Stimulated activated effector memory CD8-positive, alpha-beta T cell treated with anti-CD3 and anti-CD28 coated beads, Interleukin-12 subunit alpha, Interleukin-12 subunit beta, amount 100 ng/mL, for 72 hours (primary cell): Measurements from ENCODE around the gene GNB5.

Experiments used
- ATAC-seq: fragments of 150-1000 bp; cut with Tn5 transposase; 2 replicates; pipeline ENCODE4 v1.10.0; 2021
- DNase-seq, 2 donors: peaks; one replicate each; pipeline ENCODE4 v3.0.0; 2021 to 2022; ENCODE audit warnings: low spot score in 2 of 2
- H3K27ac Mint-ChIP-seq: one replicate; pipeline ENCODE4 v1.8.0; 2022; ENCODE audit warnings: mild to moderate bottlenecking, mixed read lengths
- H3K36me3 Mint-ChIP-seq: one replicate; pipeline ENCODE4 v1.8.0; 2022; ENCODE audit warnings: mild to moderate bottlenecking, mixed read lengths
- H3K4me1 Mint-ChIP-seq: one replicate; pipeline ENCODE4 v1.8.0; 2022; ENCODE audit warnings: mixed read lengths
- H3K4me3 Mint-ChIP-seq: one replicate; pipeline ENCODE4 v1.8.0; 2022; ENCODE audit warnings: mild to moderate bottlenecking, mixed read lengths
- H3K9me3 Mint-ChIP-seq: one replicate; pipeline ENCODE4 v1.8.0; 2022; ENCODE audit warnings: mixed read lengths

The GNB5 gene

GRCh38 chr15:52121006-52121405 lies 70.2 kb downstream of the GNB5 start:
- DNase-seq = no peak
- no peak overlapping the region for H3K27ac Mint-ChIP-seq
- H3K4me3 Mint-ChIP-seq = no peak overlapping the region
- no peak for ATAC-seq
- peaks cover 7% of the 10 kb centered on the region for H3K4me1 Mint-ChIP-seq
- peaks cover 21% of the 10 kb centered on the region for H3K36me3 Mint-ChIP-seq
- no peaks in the 10 kb centered on the region for H3K9me3 Mint-ChIP-seq

GRCh38 chr15:52120488-52120887 lies 70.7 kb downstream of the GNB5 start:
- H3K4me3 Mint-ChIP-seq = no peak overlapping the region
- peaks cover 19% of the 10 kb centered on the region for H3K36me3 Mint-ChIP-seq
- H3K4me1 Mint-ChIP-seq = peaks cover 7% of the 10 kb centered on the region
- DNase-seq (no peak), ATAC-seq (no peak)
- H3K9me3 Mint-ChIP-seq = no peaks in the 10 kb centered on the region
- H3K27ac Mint-ChIP-seq = no peak overlapping the region

GRCh38 chr15:52118969-52119749 lies 72.0 kb downstream of the GNB5 start:
- Mint-ChIP-seq H3K4me3 (no peak overlapping the region), H3K36me3 (peaks cover 13% of the 10 kb centered on the region), H3K4me1 (peaks cover under 1% of the 10 kb centered on the region), H3K9me3 (no peaks in the 10 kb centered on the region), H3K27ac (peak overlapping the region; percentile 63)
- no peak for ATAC-seq
- no peak for DNase-seq

DNA sequence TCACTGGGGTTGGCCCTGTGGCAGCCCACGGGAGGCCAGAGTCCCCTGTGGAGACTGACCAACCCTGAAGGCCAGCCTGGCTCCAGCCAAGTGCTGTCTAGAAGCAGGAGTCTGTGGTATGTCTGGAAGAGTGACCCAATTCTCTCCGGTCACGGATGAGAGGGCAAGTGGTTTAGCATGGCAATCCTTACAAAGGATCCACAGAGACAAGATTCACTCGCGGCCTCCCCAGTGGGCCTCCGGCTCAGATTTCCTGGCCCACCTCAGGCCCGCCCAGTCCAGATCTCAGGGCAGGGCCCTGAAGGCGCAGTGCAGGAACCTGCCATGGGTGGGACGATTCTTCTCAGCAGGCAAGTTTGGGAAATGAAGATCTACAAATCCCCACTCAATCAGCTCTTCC lies 73.6 kb downstream of the GNB5 start:
- Mint-ChIP-seq H3K9me3 (no peaks in the 10 kb centered on the region), H3K4me1 (no peaks in the 10 kb centered on the region), H3K27ac (peak overlapping the region; percentile 66), H3K36me3 (no peaks in the 10 kb centered on the region), H3K4me3 (no peak overlapping the region)
- DNase-seq (no peak), ATAC-seq (peak; percentile 32)

- Mint-ChIP-seq H3K4me1 (no peaks in the 10 kb centered on the region), H3K36me3 (no peaks in the 10 kb centered on the region), H3K9me3 (no peaks in the 10 kb centered on the region), H3K27ac (no peak overlapping the region), H3K4me3 (no peak overlapping the region)
- no peak for ATAC-seq
- no peak for DNase-seq
Measured at GRCh38 chr15:52115598-52116427, 75.4 kb downstream of the GNB5 start.

DNA sequence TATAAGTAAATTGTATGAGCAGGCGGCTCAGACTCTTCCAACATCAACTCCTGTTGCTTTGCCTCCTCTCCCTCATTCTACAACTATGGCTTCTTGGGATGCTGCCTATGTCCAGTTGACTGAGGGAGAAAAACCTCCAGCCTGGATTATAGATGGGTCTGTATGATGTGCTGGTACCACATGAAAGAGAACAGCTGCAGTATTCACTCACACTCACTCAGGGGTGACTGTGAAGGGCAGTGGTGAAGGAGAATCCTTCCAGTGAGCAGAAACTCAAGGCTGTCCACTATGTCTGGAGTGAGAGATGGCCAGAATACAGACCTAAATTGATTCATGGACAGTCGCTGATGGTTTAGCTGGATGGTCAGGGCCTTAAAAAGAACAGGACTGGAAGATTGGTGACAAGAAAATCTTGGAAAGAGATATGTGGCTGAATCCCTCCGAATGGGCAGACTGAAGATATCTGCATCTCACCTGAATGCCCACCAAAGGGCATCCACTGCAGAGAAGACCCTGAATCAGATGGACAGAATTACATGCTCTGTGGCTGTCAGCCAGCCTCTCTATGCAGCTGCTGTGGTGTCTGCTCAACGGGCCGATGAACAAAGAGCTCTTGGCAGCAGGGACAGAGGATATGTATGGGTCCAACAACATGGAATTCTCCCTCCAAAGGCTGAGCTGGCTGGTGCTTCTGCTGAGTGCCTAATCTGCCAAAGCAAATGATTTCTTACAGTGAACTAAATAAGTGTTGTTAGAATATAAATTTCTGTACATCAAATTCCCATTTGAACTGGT lies 76.7 kb downstream of the GNB5 start:
- ATAC-seq (no peak), DNase-seq (no peak)
- H3K4me1 Mint-ChIP-seq = no peaks in the 10 kb centered on the region
- no peak overlapping the region for H3K4me3 Mint-ChIP-seq
- no peaks in the 10 kb centered on the region for H3K9me3 Mint-ChIP-seq
- H3K27ac Mint-ChIP-seq = no peak overlapping the region
- H3K36me3 Mint-ChIP-seq = no peaks in the 10 kb centered on the region

DNA sequence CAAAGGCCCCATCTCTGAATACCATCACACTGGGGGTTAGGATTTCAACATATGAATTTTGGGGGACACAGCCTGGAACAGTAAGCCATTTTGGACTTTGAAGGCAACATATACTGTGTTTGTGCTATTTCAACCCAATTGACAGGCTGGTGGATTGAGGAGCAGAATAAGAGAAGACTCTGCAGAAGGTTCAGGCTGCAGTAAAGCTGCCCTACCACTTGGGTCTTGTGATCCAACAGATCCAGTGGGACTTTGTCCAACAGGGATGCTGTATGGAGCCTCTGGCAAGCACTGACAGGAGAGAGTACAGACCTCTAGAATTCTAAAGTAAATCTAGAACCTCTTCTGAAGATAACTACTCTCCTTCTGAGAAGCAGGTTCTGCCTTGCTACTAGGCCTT lies 77.5 kb downstream of the GNB5 start:
- no peaks in the 10 kb centered on the region for H3K9me3 Mint-ChIP-seq
- ATAC-seq (no peak), DNase-seq (no peak)
- H3K36me3 Mint-ChIP-seq = no peaks in the 10 kb centered on the region
- H3K4me1 Mint-ChIP-seq = no peaks in the 10 kb centered on the region
- peak overlapping the region; percentile 58 for H3K4me3 Mint-ChIP-seq
- H3K27ac Mint-ChIP-seq = no peak overlapping the region

- H3K4me3 Mint-ChIP-seq = peak overlapping the region; percentile 58
- no peak overlapping the region for H3K27ac Mint-ChIP-seq
- H3K9me3 Mint-ChIP-seq = no peaks in the 10 kb centered on the region
- ATAC-seq (no peak), DNase-seq (no peak)
- H3K36me3 Mint-ChIP-seq = no peaks in the 10 kb centered on the region
- H3K4me1 Mint-ChIP-seq = no peaks in the 10 kb centered on the region
Measured at GRCh38 chr15:52113235-52113634, 78.0 kb downstream of the GNB5 start.

DNA sequence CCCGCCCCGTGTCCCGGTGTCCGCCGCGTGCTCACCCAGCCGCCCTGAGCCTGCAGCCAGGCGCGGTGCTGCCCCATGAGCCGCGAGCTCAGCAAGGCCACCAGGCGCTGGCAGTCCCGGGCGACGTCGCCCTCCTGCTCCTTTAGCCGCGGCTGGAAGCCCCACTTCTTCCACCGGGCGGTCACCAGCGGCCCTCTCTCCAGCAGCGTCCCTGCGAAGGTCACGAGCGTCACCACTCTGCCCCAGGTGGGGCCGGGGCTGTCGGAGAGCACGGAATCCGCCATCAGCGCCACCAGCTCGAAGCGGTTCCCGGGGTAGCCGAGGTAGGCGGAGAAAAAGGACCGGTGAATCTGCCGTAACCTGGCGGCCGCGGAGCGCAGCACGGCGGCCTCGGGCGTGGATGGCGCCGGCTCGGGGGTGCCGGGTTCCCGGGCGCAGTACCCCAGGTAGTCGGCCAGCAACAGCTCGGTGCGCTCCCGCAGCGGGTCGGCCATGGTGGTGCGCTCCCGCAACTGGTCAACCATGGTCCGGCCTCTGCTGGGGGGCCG lies 78.9 kb downstream of the GNB5 start:
- DNase-seq (peak; percentile 13 to 60), ATAC-seq (peak; percentile 75)
- Mint-ChIP-seq H3K27ac (no peak overlapping the region), H3K4me1 (no peaks in the 10 kb centered on the region), H3K9me3 (no peaks in the 10 kb centered on the region), H3K4me3 (peak overlapping the region; percentile 58), H3K36me3 (no peaks in the 10 kb centered on the region)

GRCh38 chr15:52111517-52112202 lies 79.5 kb downstream of the GNB5 start:
- Mint-ChIP-seq H3K4me1 (no peaks in the 10 kb centered on the region), H3K9me3 (no peaks in the 10 kb centered on the region), H3K36me3 (no peaks in the 10 kb centered on the region), H3K4me3 (peak overlapping the region; percentile 58), H3K27ac (no peak overlapping the region)
- no peak for ATAC-seq
- no peak for DNase-seq

GRCh38 chr15:52109559-52110451 lies 81.4 kb downstream of the GNB5 start:
- H3K36me3 Mint-ChIP-seq = no peaks in the 10 kb centered on the region

GRCh38 chr15:52107238-52107637 lies 84.0 kb downstream of the GNB5 start:
- Mint-ChIP-seq H3K9me3 (no peaks in the 10 kb centered on the region), H3K27ac (no peak overlapping the region), H3K4me1 (peaks cover 6% of the 10 kb centered on the region), H3K4me3 (no peak overlapping the region), H3K36me3 (no peaks in the 10 kb centered on the region)
- ATAC-seq (no peak), DNase-seq (no peak)

More at GRCh38 chr15:52109559-52110451, 81.4 kb downstream of the GNB5 start:
- Mint-ChIP-seq H3K4me1 (no peaks in the 10 kb centered on the region), H3K4me3 (no peak overlapping the region), H3K27ac (no peak overlapping the region), H3K9me3 (no peaks in the 10 kb centered on the region)
- DNase-seq = no peak
- peak; percentile 60 for ATAC-seq

GRCh38 chr15:52106641-52107040 lies 84.6 kb downstream of the GNB5 start:
- H3K27ac Mint-ChIP-seq = no peak overlapping the region

DNA sequence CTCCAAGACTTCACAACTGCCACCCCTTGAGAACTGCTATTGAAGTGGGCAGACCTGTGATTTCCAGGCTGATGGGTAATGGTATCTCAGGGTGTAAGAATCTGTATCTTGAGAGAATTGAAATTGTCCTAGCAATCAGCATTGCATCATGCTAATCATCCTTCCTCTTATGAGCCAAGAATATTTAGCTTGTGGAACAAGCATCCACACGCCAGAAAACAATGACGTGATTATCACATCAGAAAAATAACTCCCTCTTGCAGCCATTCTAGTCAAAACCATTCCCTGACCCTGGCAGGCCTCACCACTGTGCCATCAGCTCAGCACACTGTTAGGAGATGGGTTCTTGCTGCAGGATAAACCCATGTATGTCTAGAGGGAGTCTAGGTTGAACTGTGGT lies 85.3 kb downstream of the GNB5 start:
- DNase-seq (no peak), ATAC-seq (no peak)
- H3K36me3 Mint-ChIP-seq = no peaks in the 10 kb centered on the region
- H3K4me3 Mint-ChIP-seq = no peak overlapping the region
- H3K27ac Mint-ChIP-seq = no peak overlapping the region
- no peaks in the 10 kb centered on the region for H3K9me3 Mint-ChIP-seq
- peaks cover 11% of the 10 kb centered on the region for H3K4me1 Mint-ChIP-seq

More at GRCh38 chr15:52106641-52107040, 84.6 kb downstream of the GNB5 start:
- Mint-ChIP-seq H3K4me1 (peaks cover 11% of the 10 kb centered on the region), H3K36me3 (no peaks in the 10 kb centered on the region), H3K9me3 (no peaks in the 10 kb centered on the region), H3K4me3 (no peak overlapping the region)
- no peak for ATAC-seq
- DNase-seq = no peak
